Gastrocnemius medialis (tissue), 4 donors: Measurements from ENCODE around the gene ITPKB. TPM values are rescaled to one million over a fixed set of nuclear protein-coding genes. Genes with fewer than 3 reads are reported as not detected.

Source experiments
- ATAC-seq, 2 donors: fragments of 150-250 bp; one replicate each; pipeline ENCODE4 v1.9.1; 2016
- DNase-seq, 2 donors: peaks; one replicate each; pipeline ENCODE4 v3.0.0-alpha.2; 2019
- H3K27ac ChIP-seq, 4 donors: fragments of 200-600 bp; sonication (generic); 1 replicate in 1 of 4; 2 replicates in 3 of 4; pipeline ENCODE4 v1.5.1; 2016 to 2018; ENCODE audit warnings: mild to moderate bottlenecking in 2 of 4, moderate library complexity in 1 of 4
- H3K27me3 ChIP-seq, 3 donors: fragments of 200-600 bp; sonication (generic) in 2 of 3; 1 replicate in 1 of 3; 2 replicates in 2 of 3; pipeline versions ENCODE4 v1.5.1 to v1.6.0; 2016 to 2019; ENCODE audit warnings: mild to moderate bottlenecking in 1 of 3, moderate library complexity in 1 of 3
- H3K36me3 ChIP-seq, 2 donors: fragments of 200-600 bp; sonication (generic) in 1 of 2; one replicate each; pipeline ENCODE4 v1.5.1; 2017 to 2018
- H3K4me1 ChIP-seq, 2 donors: fragments of 200-600 bp; sonication (generic) in 1 of 2; one replicate each; pipeline ENCODE4 v1.5.1; 2016 to 2017; ENCODE audit warnings: mild to moderate bottlenecking in 2 of 2
- H3K4me3 ChIP-seq, 4 donors: fragments of 200-600 bp; sonication (generic) in 3 of 4; 1 replicate in 1 of 4; 2 replicates in 3 of 4; pipeline ENCODE4 v1.5.1; 2016 to 2019; ENCODE audit warnings: mild to moderate bottlenecking in 2 of 4
- H3K9me3 ChIP-seq, 3 donors: fragments of 200-600 bp; sonication (generic) in 2 of 3; 1 replicate in 1 of 3; 2 replicates in 2 of 3; pipeline ENCODE4 v1.5.1; 2016 to 2019
- POLR2A ChIP-seq, 2 donors: fragments of 450-650 bp; IDR thresholded peaks; one replicate each; pipeline ENCODE4 v1.6.1; 2017; ENCODE audit warnings: antibody characterized with exemption in 2 of 2, mild to moderate bottlenecking in 2 of 2, moderate library complexity in 2 of 2
- in situ Hi-C, 4 donors: fragments of 200-750 bp; cut with MboI; loops; one replicate each; pipeline versions ENCODE4 v1.15.0 to v1.8.0; 2017; ENCODE audit warnings: low sequenced_read_pairs in 4 of 4
- intact Hi-C: fragments of 100-400 bp; cut with DNase I; formaldehyde crosslinking; loops from one replicate; pipeline ENCODE4 v1.15.1; 2023; ENCODE audit warnings: low total_unique reads
- total RNA-seq, 4 donors: library from RNA; depleted of rRNA; stranded (reverse); fragments of >200 nt; gene quantifications; one replicate each; pipeline versions ENCODE4 v1.1.0 to v1.2.3, GENCODE V29; 2016
- TF ChIP-seq, protein P1 (sequence below), 5 experiments: fragments of 450-650 bp in 3 of 5; fragments of 200-600 bp in 2 of 5; sonication (generic) in 2 of 5; IDR thresholded peaks in 4 of 5; conservative IDR thresholded peaks in 1 of 5; 1 replicate in 4 of 5; 2 replicates in 1 of 5; pipeline ENCODE4 v1.5.1; 2016 to 2019; ENCODE audit warnings: antibody characterized with exemption in 5 of 5, mild to moderate bottlenecking in 3 of 5, moderate library complexity in 3 of 5

ITPKB gene
- total RNA-seq, 4 donors from 2014 or later = 7.1 to 13.9 (median 7.8) TPM

DNA sequence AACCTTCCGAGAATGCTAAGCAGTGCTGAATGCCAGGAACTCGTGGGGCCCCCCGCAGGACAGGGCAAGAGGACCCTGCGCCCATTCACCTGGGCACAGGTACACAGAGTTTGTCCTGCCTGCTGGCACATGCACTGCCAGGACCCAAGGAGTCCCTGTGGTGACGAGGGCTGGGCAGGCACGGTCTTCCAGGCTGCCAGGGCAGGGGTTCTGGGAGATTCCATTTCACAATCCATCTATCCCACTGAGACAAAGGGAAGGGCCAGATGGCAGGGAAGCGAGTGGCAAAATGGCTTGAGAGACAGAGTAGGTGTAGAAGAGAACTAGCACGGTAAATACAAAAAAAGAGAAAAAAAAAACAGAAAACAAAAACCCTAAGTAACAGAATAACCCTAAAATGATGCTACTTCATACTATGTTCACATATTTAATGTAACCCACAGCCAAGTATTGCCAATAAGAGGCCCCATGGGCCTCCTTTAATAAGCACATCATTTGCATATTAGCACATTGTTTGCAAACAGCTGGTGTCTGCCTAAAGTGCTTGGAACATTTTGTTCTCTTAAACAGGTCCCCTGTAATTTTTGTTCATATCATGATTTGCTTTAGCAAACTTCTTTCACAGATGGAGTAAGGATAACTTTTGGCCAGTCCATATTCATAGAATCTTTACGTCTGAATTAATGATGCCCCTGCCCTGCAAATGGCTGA is 106.8 kb downstream of the ITPKB start:
- ATAC-seq = peak; percentile 44 to 59
- intact Hi-C loops (no loop called here), in situ Hi-C loops (loop anchor here (5.0 to 25.0 kb wide), 3 partner anchors 195 to 805 kb away; no protein-coding TSS in a partner anchor)
- no peak for TF ChIP-seq POLR2A (IDR thresholded peaks at IDR 0.05)
- TF ChIP-seq, protein P1, sequence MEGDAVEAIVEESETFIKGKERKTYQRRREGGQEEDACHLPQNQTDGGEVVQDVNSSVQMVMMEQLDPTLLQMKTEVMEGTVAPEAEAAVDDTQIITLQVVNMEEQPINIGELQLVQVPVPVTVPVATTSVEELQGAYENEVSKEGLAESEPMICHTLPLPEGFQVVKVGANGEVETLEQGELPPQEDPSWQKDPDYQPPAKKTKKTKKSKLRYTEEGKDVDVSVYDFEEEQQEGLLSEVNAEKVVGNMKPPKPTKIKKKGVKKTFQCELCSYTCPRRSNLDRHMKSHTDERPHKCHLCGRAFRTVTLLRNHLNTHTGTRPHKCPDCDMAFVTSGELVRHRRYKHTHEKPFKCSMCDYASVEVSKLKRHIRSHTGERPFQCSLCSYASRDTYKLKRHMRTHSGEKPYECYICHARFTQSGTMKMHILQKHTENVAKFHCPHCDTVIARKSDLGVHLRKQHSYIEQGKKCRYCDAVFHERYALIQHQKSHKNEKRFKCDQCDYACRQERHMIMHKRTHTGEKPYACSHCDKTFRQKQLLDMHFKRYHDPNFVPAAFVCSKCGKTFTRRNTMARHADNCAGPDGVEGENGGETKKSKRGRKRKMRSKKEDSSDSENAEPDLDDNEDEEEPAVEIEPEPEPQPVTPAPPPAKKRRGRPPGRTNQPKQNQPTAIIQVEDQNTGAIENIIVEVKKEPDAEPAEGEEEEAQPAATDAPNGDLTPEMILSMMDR (IDR thresholded peaks at IDR 0.05 in 4 of 5, conservative IDR thresholded peaks at IDR 0.05 in 1 of 5) = no peak
- Histone ChIP-seq H3K36me3 (no peaks in the 10 kb centered on the region), H3K4me3 (no peak overlapping the region), H3K4me1 (peaks cover 18 to 30% of the 10 kb centered on the region in 2 donors), H3K27ac (peak overlapping the region; percentile 46 to 71 (median 66)), H3K9me3 (no peaks in the 10 kb centered on the region), H3K27me3 (no peaks in the 10 kb centered on the region)
- DNase-seq = peak in 1 of 2 donors; percentile 48

DNA sequence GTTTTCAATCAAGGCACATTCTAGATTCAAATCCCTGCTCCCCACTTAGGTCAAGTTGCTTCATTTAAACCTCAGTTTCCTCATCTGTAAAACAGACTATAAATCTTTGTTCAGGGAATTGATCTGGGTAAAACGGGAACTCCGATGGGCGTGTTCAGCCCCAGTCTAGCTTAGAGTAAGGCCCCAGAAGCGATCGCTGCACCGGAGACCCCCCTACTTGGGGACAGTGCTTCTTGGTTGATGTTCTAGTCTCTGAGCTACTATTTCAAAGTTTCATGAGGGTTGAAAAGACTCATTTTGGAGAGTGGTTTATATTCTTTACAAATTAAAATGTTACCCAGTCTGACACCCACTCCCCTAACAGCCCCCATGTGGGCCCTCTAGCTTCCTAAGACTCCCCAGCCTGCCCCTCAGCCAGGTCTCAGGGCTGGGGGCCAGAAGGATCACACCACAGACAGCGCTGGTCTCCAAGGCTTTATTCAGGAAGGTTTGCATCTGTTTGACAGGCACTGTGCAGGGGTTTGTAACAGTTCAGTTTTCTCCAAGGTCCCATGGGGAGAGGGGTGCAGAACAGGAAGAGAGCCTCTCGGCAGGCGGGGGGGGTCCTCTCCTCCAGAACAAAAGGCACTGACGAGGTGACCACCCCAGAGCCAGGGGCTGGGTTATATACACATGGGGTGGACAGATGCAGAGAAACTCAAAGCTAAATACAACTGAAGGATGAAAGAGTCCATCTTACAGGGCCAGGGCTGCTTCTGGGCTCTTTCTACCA is 107.7 kb downstream of the ITPKB start:
- H3K36me3 ChIP-seq = no peaks in the 10 kb centered on the region
- ATAC-seq (no peak), DNase-seq (peak in 1 of 2 donors; percentile 6)
- peak overlapping the region; percentile 46 to 71 (median 60) for H3K27ac ChIP-seq
- H3K4me1 ChIP-seq = peaks cover 14 to 30% of the 10 kb centered on the region in 2 donors
- no peaks in the 10 kb centered on the region for H3K27me3 ChIP-seq
- no peaks in the 10 kb centered on the region for H3K9me3 ChIP-seq
- in situ Hi-C loops = loop anchor here (5.0 to 25.0 kb wide), 3 partner anchors 196 to 806 kb away; no protein-coding TSS in a partner anchor
- TF ChIP-seq POLR2A (IDR thresholded peaks at IDR 0.05) = no peak
- TF ChIP-seq, protein P1 (IDR thresholded peaks at IDR 0.05 in 4 of 5, conservative IDR thresholded peaks at IDR 0.05 in 1 of 5) = no peak
- no peak overlapping the region for H3K4me3 ChIP-seq
- intact Hi-C loops = no loop called here

GRCh38 chr1:226630592-226630991 is 108.5 kb downstream of the ITPKB start:
- H3K9me3 ChIP-seq = no peaks in the 10 kb centered on the region
- no peaks in the 10 kb centered on the region for H3K27me3 ChIP-seq
- peaks cover 14 to 30% of the 10 kb centered on the region in 2 donors for H3K4me1 ChIP-seq
- ATAC-seq (no peak), DNase-seq (no peak)
- H3K36me3 ChIP-seq = no peaks in the 10 kb centered on the region
- intact Hi-C loops = no loop called here
- H3K4me3 ChIP-seq = no peak overlapping the region
- peak overlapping the region in 1 of 4 donors; percentile 46 for H3K27ac ChIP-seq
- no peak for TF ChIP-seq POLR2A (IDR thresholded peaks at IDR 0.05)
- TF ChIP-seq, protein P1 (IDR thresholded peaks at IDR 0.05 in 4 of 5, conservative IDR thresholded peaks at IDR 0.05 in 1 of 5) = no peak
- in situ Hi-C loops = loop anchor here (5.0 to 25.0 kb wide), 3 partner anchors 197 to 807 kb away; no protein-coding TSS in a partner anchor

DNA sequence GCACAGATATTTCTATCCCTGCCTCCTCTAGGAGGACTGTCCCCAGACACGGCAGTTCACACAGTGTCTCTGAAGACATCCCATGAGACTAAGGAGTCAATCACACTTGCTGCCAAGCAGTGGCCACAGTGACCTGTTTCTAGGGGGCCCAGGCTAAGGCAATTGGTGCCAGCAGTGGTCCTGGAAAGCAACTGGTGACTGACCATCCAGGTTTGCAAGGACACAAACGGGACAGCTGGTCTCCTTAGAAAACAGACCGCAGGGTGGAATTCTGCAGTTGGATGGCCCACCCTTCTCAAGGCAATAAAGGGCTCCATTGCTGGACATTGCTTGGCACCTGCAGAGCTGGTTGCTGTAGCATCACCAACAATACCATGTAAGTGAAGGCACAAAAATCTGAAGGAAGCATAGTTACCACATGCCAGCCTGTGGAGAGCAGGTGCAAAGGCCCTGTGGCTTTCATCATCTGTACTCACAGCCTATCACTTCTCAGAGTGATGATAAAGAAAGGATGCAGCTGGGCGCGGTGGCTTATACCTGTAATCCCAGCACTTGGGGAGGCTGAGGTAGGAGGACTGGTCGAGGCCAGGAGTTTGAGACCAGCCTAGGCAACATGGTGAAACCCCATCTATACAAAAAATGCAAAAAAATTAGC is 109.1 kb downstream of the ITPKB start:
- in situ Hi-C loops (loop anchor here (5.0 to 25.0 kb wide), 3 partner anchors 197 to 807 kb away; no protein-coding TSS in a partner anchor), intact Hi-C loops (loop anchor here (5.0 kb wide), 1 partner anchor 812 kb away; no protein-coding TSS in a partner anchor)
- TF ChIP-seq, protein P1 (IDR thresholded peaks at IDR 0.05 in 4 of 5, conservative IDR thresholded peaks at IDR 0.05 in 1 of 5) = no peak
- no peak for TF ChIP-seq POLR2A (IDR thresholded peaks at IDR 0.05)
- Histone ChIP-seq H3K27me3 (no peaks in the 10 kb centered on the region), H3K4me3 (no peak overlapping the region), H3K27ac (no peak overlapping the region), H3K4me1 (peaks cover 14 to 30% of the 10 kb centered on the region in 2 donors), H3K36me3 (no peaks in the 10 kb centered on the region), H3K9me3 (no peaks in the 10 kb centered on the region)
- DNase-seq = peak in 1 of 2 donors; percentile 8
- no peak for ATAC-seq
